GM12801 (cell line): ENCODE data around the gene EGFL8.

ENCODE experiments used
- TF ChIP-seq, protein P1 (sequence below): IDR thresholded peaks from one replicate; pipeline ENCODE4 v1.5.1; 2011; ENCODE audit warnings: control low read depth; ENCODE audit not compliant: insufficient read length; ENCODE audit errors: extremely low read depth

EGFL8 gene

DNA sequence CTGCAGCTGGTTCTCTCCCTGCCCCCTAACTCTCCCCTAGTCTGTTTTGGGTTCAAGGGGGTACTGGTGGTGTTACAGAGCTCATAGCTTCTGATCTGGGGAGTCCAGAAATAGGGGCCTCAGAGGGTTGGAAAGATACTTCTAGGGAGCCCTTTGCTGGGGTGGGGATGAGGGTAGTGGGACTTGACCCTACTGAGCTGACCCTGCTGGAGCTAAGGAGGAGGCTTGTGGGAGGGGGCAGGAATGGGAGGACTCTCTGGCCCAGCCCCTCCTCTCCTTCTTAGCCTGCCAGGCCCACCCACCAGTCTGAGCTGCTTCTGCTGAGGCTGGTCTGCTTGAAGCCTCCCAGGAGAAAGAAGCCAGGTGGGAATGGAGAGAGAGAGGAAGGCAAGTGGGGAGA is at the start of gene EGFL8:
Gene EGFL8 (plus strand): TSS at position 301 of the 400 bp plus-strand sequence. CDS start 1,571 bp downstream, outside the sequence.
- TF ChIP-seq, protein P1, sequence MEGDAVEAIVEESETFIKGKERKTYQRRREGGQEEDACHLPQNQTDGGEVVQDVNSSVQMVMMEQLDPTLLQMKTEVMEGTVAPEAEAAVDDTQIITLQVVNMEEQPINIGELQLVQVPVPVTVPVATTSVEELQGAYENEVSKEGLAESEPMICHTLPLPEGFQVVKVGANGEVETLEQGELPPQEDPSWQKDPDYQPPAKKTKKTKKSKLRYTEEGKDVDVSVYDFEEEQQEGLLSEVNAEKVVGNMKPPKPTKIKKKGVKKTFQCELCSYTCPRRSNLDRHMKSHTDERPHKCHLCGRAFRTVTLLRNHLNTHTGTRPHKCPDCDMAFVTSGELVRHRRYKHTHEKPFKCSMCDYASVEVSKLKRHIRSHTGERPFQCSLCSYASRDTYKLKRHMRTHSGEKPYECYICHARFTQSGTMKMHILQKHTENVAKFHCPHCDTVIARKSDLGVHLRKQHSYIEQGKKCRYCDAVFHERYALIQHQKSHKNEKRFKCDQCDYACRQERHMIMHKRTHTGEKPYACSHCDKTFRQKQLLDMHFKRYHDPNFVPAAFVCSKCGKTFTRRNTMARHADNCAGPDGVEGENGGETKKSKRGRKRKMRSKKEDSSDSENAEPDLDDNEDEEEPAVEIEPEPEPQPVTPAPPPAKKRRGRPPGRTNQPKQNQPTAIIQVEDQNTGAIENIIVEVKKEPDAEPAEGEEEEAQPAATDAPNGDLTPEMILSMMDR = no peak

DNA sequence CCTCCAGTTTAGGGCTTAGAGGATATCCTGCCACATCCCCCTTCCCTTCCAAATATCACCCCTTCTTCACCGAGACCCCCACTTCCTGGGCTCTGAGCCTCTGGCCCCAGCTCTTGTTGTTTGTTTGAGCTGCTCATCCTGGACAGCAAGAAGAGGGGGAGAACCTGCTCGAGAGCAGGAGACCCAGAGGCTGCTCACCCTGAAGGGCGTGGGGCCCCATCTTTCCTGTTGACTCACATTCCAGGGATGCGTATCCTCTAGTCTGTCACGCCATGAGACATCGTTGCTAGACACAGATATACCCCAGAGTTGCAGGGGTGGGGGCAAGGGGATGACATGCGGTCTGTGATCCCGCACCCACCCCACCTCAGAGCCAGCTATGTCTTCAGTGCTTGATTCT is 49.6 kb upstream of the EGFL8 start:
- TF ChIP-seq, protein P1 = no peak

DNA sequence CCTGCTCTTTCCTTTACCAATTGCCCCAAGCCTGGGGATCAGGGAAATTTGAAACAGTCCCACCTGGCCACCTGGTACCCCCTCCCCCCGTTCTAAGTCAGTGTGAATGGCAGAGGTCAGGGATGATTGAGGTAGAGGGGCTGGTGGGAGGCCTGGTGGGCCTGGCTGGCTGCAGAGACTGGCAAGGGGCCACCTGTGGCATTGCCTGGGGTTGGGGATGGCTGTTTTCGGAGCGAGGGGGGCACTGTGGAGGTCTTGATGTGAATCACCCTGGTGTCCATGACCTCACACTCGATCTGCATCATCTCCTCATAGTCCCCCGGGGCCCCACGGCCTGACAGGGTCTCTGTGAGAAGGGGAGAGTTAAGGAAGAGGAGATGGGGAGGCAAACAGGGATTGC is 48.8 kb upstream of the EGFL8 start:
- TF ChIP-seq, protein P1 = no peak

DNA sequence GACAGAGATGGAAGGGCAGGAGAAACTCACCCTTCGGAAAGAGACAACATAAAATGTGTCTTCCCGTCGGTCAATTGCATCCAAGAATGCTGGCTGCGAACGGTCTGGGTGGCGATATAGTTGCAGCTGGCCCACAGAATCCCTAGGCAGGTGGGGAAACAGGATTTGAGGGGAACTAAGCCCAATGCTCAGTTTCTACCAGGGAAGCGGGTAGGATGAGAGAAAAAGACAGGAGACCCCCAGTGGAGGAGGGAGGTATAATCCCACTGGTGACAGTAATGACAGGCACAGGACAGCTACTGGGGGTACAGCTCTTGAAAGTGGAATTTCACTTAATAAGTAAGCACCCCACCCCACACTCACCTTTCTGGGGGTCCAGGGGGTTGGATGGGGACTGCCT is 47.7 kb upstream of the EGFL8 start:
- TF ChIP-seq, protein P1 = no peak

DNA sequence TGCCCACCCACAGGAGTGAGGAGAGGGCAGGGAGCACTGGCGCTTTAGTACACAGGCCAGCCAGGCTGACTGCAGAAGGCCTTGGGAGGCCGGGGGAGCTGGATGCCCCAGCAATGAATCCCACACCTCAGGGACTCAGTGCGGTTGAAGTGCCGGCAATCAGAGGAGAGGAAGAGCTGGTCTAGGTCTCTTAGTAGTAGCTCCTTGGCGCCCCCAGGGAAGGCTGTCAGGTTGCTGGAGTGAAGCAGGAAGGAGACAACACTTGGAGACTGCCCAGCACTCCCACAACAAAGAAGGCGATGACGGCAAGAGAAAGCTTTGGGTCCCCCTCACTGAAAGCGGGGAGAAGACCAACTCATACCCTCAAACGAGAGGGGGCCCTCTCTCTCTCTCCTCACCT is 46.9 kb upstream of the EGFL8 start:
- TF ChIP-seq, protein P1 = no peak

DNA sequence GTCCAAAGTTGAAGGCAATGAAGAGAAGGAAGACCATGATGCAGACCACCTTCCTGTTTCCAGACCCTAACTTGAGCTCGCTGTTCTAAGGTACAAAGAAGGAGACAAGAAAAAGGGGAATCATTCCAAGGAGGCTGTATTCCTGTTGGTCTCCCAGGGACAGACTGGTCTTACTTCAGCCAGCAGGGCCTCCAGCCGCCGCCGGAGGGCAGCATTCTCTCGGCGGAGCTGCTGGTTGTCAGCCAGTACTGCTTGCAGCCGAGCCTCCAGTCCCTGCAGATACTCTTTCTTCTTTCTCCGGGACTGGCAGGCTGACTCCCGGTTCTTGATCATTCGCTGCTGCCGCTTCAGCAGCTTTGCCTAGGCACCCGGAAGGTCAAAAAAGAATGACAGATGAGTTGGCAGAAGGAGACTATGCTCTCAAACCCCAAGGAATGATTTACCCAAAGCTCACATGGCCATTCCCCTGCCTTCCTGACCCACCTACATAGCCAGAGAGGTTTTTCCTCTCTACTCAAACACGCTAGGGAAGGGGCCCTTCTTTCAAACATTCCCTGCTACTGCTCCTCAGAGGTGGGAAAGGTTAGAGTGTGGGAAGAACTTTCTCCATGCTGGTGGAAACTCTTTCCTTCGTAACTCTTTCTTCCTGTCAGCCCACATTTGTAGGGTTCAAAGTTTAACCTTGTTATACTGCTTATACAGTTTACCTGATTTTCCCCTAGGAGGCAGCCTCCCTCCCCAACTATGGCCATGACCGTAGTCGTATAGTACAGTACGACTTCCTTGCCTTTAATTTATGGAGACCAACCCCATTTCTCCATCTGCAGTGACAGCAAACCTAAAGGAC is 45.4 kb upstream of the EGFL8 start:
- TF ChIP-seq, protein P1 = no peak

DNA sequence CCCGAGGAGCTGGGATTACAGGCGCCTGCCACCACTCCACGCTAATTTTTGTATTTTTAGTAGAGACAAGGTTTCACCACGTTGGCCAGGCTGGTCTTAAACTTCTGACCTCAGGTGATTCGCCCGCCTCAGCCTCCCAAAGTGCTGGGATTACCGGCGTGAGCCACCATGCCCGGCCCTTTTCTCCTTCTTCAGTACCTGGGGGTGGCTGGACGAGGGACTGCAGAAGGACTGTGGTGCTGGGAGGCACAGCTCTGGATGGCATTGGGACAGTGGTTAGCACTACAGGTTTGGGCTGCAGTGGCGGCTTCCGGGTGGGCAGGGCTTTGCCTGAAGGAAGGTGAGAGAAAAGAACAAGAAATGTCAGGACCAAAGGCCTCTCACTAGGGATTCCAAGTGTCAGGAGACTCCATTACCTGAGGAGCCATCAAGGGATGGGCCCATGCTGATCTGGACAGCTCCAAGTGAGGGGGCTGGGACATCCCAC is 43.8 kb upstream of the EGFL8 start:
- TF ChIP-seq, protein P1 = no peak
